ENCODE measurements around the gene NLGN1. TPM values are rescaled to one million over a fixed set of nuclear protein-coding genes. Genes with fewer than 3 reads are reported as not detected.

Gene NLGN1
- total RNA-seq, 2 donors from 2014 or later, result 0.36 to 11.7 TPM

GRCh38 chr3:173825730-173826129 lies 428.2 kb downstream of the NLGN1 start:
- Histone ChIP-seq H3K9me3 (no peaks in the 10 kb centered on the region), H3K4me1 (replicated peaks) (no peaks in the 10 kb centered on the region), H3K27me3 (replicated peaks; ENCODE audit: insufficient read depth) (no peaks in the 10 kb centered on the region), H3K27ac (no peak overlapping the region), H3K36me3 (no peaks in the 10 kb centered on the region), H3K4me3 (no peak overlapping the region)
- intact Hi-C loops (cut with DNase I), result no loop called here
- no peak for DNase-seq (ENCODE audit: low spot score)
- 73% methylated on average over 1 of the region's 1 CpG for WGBS
- TF ChIP-seq POLR2A (IDR thresholded peaks at IDR 0.05) (no peak), CTCF (IDR thresholded peaks at IDR 0.05) (no peak), POLR2AphosphoS5 (IDR thresholded peaks at IDR 0.05) (no peak)

- H3K27ac ChIP-seq, result no peak overlapping the region
- TF ChIP-seq POLR2A (IDR thresholded peaks at IDR 0.05) (no peak), CTCF (IDR thresholded peaks at IDR 0.05) (no peak), POLR2AphosphoS5 (IDR thresholded peaks at IDR 0.05) (no peak)
- H3K4me1 ChIP-seq (replicated peaks), result no peaks in the 10 kb centered on the region
- H3K4me3 ChIP-seq, result no peak overlapping the region
- WGBS, result 80% methylated on average over 6 of the region's 6 CpGs
- no peaks in the 10 kb centered on the region for H3K9me3 ChIP-seq
- no peak for DNase-seq (ENCODE audit: low spot score)
- H3K27me3 ChIP-seq (replicated peaks; ENCODE audit: insufficient read depth), result no peaks in the 10 kb centered on the region
- no peaks in the 10 kb centered on the region for H3K36me3 ChIP-seq
- intact Hi-C loops (cut with DNase I), result no loop called here
Measured at GRCh38 chr3:173826416-173826815, 428.9 kb downstream of the NLGN1 start.

GRCh38 chr3:173826901-173827609 lies 429.5 kb downstream of the NLGN1 start:
- intact Hi-C loops (cut with DNase I), result no loop called here
- H3K27me3 ChIP-seq (replicated peaks; ENCODE audit: insufficient read depth), result no peaks in the 10 kb centered on the region
- DNase-seq (ENCODE audit: low spot score), result no peak
- TF ChIP-seq POLR2A (IDR thresholded peaks at IDR 0.05) (no peak), POLR2AphosphoS5 (IDR thresholded peaks at IDR 0.05) (no peak), CTCF (IDR thresholded peaks at IDR 0.05) (no peak)
- no peaks in the 10 kb centered on the region for H3K4me1 ChIP-seq (replicated peaks)
- WGBS, result 25% methylated on average over 3 of the region's 3 CpGs
- H3K27ac ChIP-seq, result no peak overlapping the region
- H3K9me3 ChIP-seq, result no peaks in the 10 kb centered on the region
- no peak overlapping the region for H3K4me3 ChIP-seq
- H3K36me3 ChIP-seq, result no peaks in the 10 kb centered on the region

- H3K27me3 ChIP-seq (replicated peaks; ENCODE audit: insufficient read depth), result no peaks in the 10 kb centered on the region
- no peak overlapping the region for H3K27ac ChIP-seq
- DNase-seq (ENCODE audit: low spot score), result no peak
- no peak overlapping the region for H3K4me3 ChIP-seq
- 91% methylated on average over 4 of the region's 4 CpGs for WGBS
- intact Hi-C loops (cut with DNase I), result no loop called here
- no peaks in the 10 kb centered on the region for H3K36me3 ChIP-seq
- TF ChIP-seq CTCF (IDR thresholded peaks at IDR 0.05) (no peak), POLR2AphosphoS5 (IDR thresholded peaks at IDR 0.05) (no peak), POLR2A (IDR thresholded peaks at IDR 0.05) (no peak)
- no peaks in the 10 kb centered on the region for H3K9me3 ChIP-seq
- no peaks in the 10 kb centered on the region for H3K4me1 ChIP-seq (replicated peaks)
Measured at GRCh38 chr3:173838644-173839043, 441.1 kb downstream of the NLGN1 start.

- Histone ChIP-seq H3K27ac (no peak overlapping the region), H3K4me3 (no peak overlapping the region), H3K27me3 (replicated peaks; ENCODE audit: insufficient read depth) (no peaks in the 10 kb centered on the region), H3K9me3 (no peaks in the 10 kb centered on the region), H3K36me3 (no peaks in the 10 kb centered on the region), H3K4me1 (replicated peaks) (no peaks in the 10 kb centered on the region)
- intact Hi-C loops (cut with DNase I), result no loop called here
- WGBS, result 82% methylated on average over 3 of the region's 3 CpGs
- TF ChIP-seq POLR2AphosphoS5 (IDR thresholded peaks at IDR 0.05) (no peak), CTCF (IDR thresholded peaks at IDR 0.05) (no peak), POLR2A (IDR thresholded peaks at IDR 0.05) (no peak)
- no peak for DNase-seq (ENCODE audit: low spot score)
Measured at GRCh38 chr3:173839859-173840258, 442.3 kb downstream of the NLGN1 start.
